Measurements from ENCODE around the gene DYRK3. TPM values are rescaled to one million over a fixed set of nuclear protein-coding genes. Genes with fewer than 3 reads are reported as not detected.

The DYRK3 gene
- total and polyA plus RNA-seq, 9 of the 15 experiments (the other 6 are each of a cell fraction or from before 2014, with no cell fraction given), result 4.5 to 33.7 (median 25.7) TPM

GRCh38 chr1:206672011-206672688, 36.8 kb downstream of the DYRK3 start (continued):
- TF ChIP-seq, protein P1, sequence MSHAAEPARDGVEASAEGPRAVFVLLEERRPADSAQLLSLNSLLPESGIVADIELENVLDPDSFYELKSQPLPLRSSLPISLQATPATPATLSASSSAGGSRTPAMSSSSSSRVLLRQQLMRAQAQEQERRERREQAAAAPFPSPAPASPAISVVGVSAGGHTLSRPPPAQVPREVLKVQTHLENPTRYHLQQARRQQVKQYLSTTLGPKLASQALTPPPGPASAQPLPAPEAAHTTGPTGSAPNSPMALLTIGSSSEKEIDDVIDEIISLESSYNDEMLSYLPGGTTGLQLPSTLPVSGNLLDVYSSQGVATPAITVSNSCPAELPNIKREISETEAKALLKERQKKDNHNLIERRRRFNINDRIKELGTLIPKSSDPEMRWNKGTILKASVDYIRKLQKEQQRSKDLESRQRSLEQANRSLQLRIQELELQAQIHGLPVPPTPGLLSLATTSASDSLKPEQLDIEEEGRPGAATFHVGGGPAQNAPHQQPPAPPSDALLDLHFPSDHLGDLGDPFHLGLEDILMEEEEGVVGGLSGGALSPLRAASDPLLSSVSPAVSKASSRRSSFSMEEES (CRISPR knock-in tag; IDR thresholded peaks at IDR 0.05), result no peak
- TF ChIP-seq NR4A1 (CRISPR knock-in tag; IDR thresholded peaks at IDR 0.05) (no peak), NR4A1 (tag; IDR thresholded peaks at IDR 0.05) (0 out of 2 replicates have a peak, but pooled peaks have one; percentile 7), CHD4 (IDR thresholded peaks at IDR 0.05; ENCODE audit: insufficient read depth, insufficient replicate concordance, low read depth, low read length, poor library complexity, severe bottlenecking) (no peak), ADNP (tag; IDR thresholded peaks at IDR 0.05) (no peak), STAT5B (CRISPR knock-in tag; IDR thresholded peaks at IDR 0.05) (no peak), ETS2 (tag; IDR thresholded peaks at IDR 0.05; ENCODE audit: borderline replicate concordance, poor library complexity, severe bottlenecking) (no peak), SP2 (IDR thresholded peaks at IDR 0.05; ENCODE audit: extremely low read depth, low read depth, low read length, poor library complexity, severe bottlenecking) (no peak), MTF1 (CRISPR knock-in tag; IDR thresholded peaks at IDR 0.05; ENCODE audit: borderline replicate concordance) (no peak), MAFG (tag; conservative IDR thresholded peaks at IDR 0.05) (peak; percentile 42), NR1H2 (CRISPR knock-in tag; IDR thresholded peaks at IDR 0.05) (no peak), ZC3H8 (IDR thresholded peaks at IDR 0.05) (no peak), BRD4 (IDR thresholded peaks at IDR 0.05) (peak; percentile 88), ZMIZ1 (IDR thresholded peaks at IDR 0.05; ENCODE audit: low read depth in 2 of 2, low read length in 2 of 2) (peak in 1 of 2 experiments; percentile 58; a peak in 1 of 4 replicates), CCAR2 (IDR thresholded peaks at IDR 0.05; ENCODE audit: low read depth, low read length) (no peak), SRSF3 (IDR thresholded peaks at IDR 0.05; ENCODE audit: insufficient read depth, low read length) (no peak), CC2D1A (IDR thresholded peaks at IDR 0.05) (no peak; the same call in 1 of the 2 replicates), EGR1 (conservative IDR thresholded peaks at IDR 0.05) (peak; percentile 95), BRD9 (IDR thresholded peaks at IDR 0.05; ENCODE audit: low read depth, partially characterized antibody) (peak; percentile 55)
- TF ChIP-seq, protein P2, sequence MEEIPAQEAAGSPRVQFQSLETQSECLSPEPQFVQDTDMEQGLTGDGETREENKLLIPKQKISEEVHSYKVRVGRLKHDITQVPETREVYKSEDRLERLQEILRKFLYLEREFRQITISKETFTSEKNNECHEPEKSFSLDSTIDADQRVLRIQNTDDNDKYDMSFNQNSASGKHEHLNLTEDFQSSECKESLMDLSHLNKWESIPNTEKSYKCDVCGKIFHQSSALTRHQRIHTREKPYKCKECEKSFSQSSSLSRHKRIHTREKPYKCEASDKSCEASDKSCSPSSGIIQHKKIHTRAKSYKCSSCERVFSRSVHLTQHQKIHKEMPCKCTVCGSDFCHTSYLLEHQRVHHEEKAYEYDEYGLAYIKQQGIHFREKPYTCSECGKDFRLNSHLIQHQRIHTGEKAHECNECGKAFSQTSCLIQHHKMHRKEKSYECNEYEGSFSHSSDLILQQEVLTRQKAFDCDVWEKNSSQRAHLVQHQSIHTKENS (CRISPR knock-in tag; IDR thresholded peaks at IDR 0.05), result no peak
